GM12878 (cell line): Measurements from ENCODE around the gene CRY1.

Experiments
- CTCF ChIP-seq, 3 experiments: IDR thresholded peaks in 2 of 3; conservative IDR thresholded peaks in 1 of 3; 2 replicates each; pipeline ENCODE4 v1.5.1; 2011; ENCODE audit warnings: low read depth in 3 of 3, low read length in 3 of 3, mild to moderate bottlenecking in 3 of 3, control low read depth in 2 of 3, moderate library complexity in 2 of 3, inconsistent platforms in 1 of 3, mixed read lengths in 1 of 3; ENCODE audit not compliant: control insufficient read depth in 2 of 3, insufficient read depth in 1 of 3; ENCODE audit errors: extremely low read depth in 1 of 3
- EZH2 ChIP-seq: IDR thresholded peaks from 2 replicates; pipeline ENCODE4 v1.6.1; 2012; ENCODE audit warnings: low read depth, mild to moderate bottlenecking, control low read depth, inconsistent platforms, low read length, borderline replicate concordance; ENCODE audit not compliant: control insufficient read depth
- NFYB ChIP-seq: IDR thresholded peaks from 2 replicates; pipeline ENCODE4 v1.6.1; 2011; ENCODE audit warnings: low read depth, mild to moderate bottlenecking, low read length, improper control_type of control experiment, moderate library complexity; ENCODE audit not compliant: insufficient read depth
- POLR2AphosphoS5 ChIP-seq: IDR thresholded peaks from 2 replicates; pipeline ENCODE4 v1.6.1; 2011; ENCODE audit warnings: mild to moderate bottlenecking, low read length, inconsistent platforms
- REST ChIP-seq: IDR thresholded peaks from 2 replicates; pipeline ENCODE4 v1.6.1; 2012; ENCODE audit warnings: mild to moderate bottlenecking, low read depth, low read length
- STAT1 ChIP-seq: fragments of 450-650 bp; conservative IDR thresholded peaks from 2 replicates; pipeline ENCODE4 v1.6.1; 2014; ENCODE audit warnings: antibody characterized with exemption, mild to moderate bottlenecking
- TF ChIP-seq, protein P1 (sequence below): fragments of 450-650 bp; formaldehyde crosslinking; IDR thresholded peaks from 2 replicates; pipeline ENCODE4 v1.4.0; 2020; ENCODE audit warnings: mild to moderate bottlenecking, moderate library complexity

GRCh38 chr12:107107381-107107780 lies 14.0 kb upstream of the CRY1 start:
- TF ChIP-seq CTCF (IDR thresholded peaks at IDR 0.05 in 2 of 3, conservative IDR thresholded peaks at IDR 0.05 in 1 of 3; ENCODE audit: control insufficient read depth in 2 of 3, extremely low read depth in 1 of 3, insufficient read depth in 1 of 3, low read depth in 3 of 3, low read length in 3 of 3) = no peak
- TF ChIP-seq NFYB = no peak
- TF ChIP-seq REST = no peak
- TF ChIP-seq, protein P1, sequence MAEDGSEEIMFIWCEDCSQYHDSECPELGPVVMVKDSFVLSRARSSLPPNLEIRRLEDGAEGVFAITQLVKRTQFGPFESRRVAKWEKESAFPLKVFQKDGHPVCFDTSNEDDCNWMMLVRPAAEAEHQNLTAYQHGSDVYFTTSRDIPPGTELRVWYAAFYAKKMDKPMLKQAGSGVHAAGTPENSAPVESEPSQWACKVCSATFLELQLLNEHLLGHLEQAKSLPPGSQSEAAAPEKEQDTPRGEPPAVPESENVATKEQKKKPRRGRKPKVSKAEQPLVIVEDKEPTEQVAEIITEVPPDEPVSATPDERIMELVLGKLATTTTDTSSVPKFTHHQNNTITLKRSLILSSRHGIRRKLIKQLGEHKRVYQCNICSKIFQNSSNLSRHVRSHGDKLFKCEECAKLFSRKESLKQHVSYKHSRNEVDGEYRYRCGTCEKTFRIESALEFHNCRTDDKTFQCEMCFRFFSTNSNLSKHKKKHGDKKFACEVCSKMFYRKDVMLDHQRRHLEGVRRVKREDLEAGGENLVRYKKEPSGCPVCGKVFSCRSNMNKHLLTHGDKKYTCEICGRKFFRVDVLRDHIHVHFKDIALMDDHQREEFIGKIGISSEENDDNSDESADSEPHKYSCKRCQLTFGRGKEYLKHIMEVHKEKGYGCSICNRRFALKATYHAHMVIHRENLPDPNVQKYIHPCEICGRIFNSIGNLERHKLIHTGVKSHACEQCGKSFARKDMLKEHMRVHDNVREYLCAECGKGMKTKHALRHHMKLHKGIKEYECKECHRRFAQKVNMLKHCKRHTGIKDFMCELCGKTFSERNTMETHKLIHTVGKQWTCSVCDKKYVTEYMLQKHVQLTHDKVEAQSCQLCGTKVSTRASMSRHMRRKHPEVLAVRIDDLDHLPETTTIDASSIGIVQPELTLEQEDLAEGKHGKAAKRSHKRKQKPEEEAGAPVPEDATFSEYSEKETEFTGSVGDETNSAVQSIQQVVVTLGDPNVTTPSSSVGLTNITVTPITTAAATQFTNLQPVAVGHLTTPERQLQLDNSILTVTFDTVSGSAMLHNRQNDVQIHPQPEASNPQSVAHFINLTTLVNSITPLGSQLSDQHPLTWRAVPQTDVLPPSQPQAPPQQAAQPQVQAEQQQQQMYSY (CRISPR knock-in tag) = no peak
- no peak for TF ChIP-seq STAT1
- TF ChIP-seq EZH2 = no peak
- TF ChIP-seq POLR2AphosphoS5 = no peak
